Activated CD4-positive, alpha-beta T cell treated with anti-CD3 and anti-CD28 coated beads, Interleukin-2, amount 50 U/mL, for 48 hours (primary cell): ENCODE data around the gene STK39.
"Not testable (repeated sequence)": the region's sequence is repeated elsewhere in the genome, so short reads cannot be mapped to it uniquely, and the experiment has no call there.

ENCODE experiments used
- DNase-seq, 2 experiments: peaks; one replicate each; pipeline ENCODE4 v3.0.0-alpha.2; 2020

The STK39 gene

DNA sequence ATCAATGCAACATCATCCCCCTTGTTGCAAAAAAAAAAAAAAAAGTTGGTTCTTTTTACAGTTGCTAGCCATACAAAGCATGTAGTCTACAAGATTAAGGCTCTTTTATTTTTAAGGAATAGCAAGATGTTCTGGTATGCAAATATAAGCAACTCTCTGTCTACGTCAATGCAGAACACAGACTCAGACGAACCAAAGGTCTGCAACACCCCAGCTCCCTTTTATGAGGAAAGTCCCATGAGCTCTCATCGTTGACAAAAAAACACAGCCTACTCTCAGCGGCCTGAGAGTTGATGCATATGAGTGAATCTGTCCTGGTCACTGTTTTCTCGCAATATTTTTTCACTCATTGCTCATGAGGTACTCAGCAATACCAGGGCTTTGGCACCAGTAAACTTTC is 112.9 kb downstream of the STK39 start:
- no peak for DNase-seq

GRCh38 chr2:168132389-168132788 is 115.0 kb downstream of the STK39 start:
- DNase-seq: no peak

DNA sequence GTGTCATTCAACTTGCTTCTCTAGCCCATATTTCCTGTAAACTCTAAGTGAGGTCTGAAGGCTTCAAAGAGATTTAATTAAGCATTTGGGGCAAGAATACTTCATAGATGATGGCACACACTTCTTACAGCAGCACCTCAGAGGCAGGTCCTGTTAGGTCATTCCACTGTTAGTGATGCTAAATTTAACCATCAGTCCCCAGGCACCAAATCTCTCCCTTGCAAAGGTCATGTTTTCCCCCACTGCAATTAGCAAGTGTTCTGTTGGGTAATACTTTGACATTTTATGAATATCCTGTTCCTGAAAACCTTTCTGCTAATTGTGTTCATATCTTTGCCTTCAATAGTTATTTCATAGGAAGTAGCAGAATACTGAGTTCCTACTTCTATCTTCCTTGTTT is 117.0 kb downstream of the STK39 start:
- no peak for DNase-seq

GRCh38 chr2:168127371-168127770 is 120.0 kb downstream of the STK39 start:
- DNase-seq: no peak

DNA sequence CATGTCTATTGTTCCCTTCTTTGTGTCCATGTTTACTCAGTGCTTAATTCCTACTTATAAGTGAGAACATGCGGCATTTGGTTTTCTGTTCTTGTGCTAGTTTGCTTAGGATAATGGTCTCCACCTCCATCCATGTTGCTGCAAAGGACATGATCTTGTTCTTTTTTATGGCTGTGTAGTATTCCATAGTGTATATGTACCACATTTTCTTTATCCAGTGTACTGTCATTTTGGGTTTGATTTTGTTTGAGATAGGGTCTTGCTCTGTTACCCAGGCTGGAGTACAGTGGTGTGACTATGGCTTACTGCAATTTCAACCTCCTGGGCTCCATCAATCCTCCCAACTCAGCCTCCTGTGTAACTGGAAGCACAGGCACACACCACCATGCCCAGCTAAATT is 125.2 kb downstream of the STK39 start:
- DNase-seq: not testable (repeated sequence)

DNA sequence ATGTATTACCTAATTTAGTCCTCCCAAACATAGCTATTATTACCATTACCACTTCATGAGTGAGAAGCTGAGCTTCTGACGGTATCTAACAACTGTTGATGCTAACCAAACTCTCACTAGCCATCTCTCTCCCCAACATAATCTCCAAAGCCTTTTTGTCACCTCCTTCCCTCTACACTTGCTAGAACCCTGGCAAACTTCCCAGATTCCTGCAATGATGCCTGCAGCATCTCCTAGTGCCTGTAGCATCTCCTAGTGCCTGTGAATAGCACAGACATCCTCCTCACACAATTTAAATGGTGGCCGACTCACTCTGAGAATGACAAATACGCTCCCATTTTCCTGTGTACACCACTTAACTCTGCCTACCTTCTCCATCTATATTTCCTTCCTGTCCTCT is 126.7 kb downstream of the STK39 start:
- DNase-seq: no peak

GRCh38 chr2:168120310-168120709 is 127.1 kb downstream of the STK39 start:
- no peak for DNase-seq

DNA sequence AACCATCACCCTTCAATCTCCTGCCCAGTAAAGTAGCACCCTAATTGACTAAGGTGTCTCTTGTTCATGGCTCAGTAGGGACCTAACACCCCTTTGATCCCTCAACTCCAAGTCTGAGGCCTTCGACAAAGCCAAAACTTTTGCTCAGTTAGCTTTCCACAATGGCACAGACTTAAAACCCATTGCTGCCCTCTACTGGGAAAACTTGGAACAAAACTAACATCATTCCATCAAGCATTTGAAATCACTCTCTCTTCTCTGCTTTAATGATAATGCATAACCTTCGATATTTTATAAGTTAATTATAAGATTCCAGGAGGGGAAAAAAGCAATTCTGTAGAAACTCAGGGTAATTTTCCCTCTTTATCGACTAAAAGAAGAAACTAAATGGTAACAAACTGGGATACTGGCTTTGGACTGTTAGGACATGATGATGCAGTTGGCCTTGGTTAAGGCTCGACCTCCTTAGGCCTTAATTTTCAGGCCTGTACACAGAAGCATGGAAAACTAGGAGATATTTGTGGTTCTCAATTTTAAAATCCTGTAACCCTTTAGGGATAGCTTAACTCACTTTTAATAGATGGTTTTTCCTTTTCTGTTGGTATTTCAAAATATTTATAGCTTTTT is 127.8 kb downstream of the STK39 start:
- DNase-seq: no peak

- no peak for DNase-seq
Observed at GRCh38 chr2:168118733-168119514, 128.5 kb downstream of the STK39 start.

DNA sequence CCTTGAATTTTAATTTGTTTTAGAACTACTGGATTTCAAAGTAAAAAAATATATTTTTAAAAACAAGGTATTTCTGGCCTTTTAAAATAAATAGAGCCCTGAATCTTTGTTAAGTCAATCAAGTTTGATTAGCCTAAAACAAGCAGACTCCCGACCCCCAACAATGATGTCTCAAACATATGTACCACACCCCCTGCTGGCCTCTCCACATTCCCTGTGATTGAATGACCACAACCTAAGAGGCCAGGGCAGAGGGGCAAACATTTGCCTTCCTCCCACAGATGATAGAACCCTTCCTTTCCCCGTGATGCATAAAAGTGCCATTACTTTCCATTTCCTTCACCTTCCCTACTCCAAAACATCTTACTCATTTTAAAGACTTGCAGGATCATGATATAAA is 130.9 kb downstream of the STK39 start:
- DNase-seq: no peak

DNA sequence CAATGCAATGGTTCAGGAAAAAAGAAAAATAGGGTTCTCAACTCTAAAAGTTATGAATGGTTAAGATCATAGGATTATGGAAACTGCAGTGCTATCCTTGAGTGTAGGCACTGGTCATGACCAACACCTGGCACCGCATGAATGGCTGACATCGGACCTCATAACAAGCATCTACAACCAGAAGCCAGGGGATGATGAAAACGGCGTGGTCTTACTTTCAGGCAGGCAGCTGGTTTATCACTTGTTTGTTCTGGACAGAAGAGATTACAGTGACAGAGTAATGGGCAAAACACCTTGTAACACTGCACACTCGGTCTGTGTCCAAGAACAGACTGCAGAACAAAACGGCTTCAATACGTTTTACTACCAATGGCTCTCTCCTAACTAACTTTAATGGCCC is 132.8 kb downstream of the STK39 start:
- no peak for DNase-seq

DNA sequence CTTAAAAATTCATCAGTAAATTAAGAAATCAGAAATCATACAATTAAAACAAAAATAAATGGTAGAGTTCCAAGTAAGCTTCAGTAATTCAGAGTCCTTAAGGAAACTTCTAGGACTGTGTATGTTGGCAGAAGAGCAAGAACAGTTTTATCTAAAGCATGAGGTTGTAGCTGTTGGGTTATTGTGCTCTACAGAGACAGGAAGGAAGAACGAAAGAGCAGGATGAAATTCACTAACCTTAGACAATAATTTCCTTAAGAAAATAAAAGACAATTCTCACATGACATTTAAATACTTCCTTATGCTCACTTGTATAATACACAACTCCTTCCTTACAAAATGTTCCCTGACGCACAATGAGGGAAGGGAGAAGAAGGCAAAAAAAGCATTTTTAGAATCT is 133.4 kb downstream of the STK39 start:
- DNase-seq: no peak

- no peak for DNase-seq
Observed at GRCh38 chr2:168107322-168107721, 140.1 kb downstream of the STK39 start.

DNA sequence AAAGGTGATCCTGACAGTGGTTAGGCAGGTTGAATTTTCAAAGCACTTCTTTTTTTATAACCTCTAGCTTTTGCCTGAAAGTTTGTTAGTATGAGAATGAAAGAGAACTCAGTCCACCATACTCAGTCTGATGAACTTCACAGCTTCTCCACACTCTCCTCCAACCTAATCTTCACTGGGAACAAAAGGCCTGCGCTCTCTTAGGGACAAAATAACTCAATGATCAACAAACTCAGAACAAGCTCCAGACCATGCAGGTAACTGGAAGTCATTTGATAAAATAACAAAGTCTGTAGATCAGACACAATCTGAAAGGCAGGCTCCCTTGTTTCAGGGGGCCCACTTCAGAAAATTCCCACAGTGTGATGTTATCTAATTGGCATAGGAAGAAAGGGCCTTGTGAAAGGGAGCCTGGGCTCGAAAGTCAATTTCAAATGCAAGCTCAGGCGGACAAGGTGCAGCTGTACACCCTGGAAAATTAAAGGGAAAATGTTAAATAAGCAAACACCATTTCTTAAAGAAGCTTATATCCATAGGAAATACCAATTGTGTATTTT is 142.2 kb downstream of the STK39 start:
- no peak for DNase-seq

DNA sequence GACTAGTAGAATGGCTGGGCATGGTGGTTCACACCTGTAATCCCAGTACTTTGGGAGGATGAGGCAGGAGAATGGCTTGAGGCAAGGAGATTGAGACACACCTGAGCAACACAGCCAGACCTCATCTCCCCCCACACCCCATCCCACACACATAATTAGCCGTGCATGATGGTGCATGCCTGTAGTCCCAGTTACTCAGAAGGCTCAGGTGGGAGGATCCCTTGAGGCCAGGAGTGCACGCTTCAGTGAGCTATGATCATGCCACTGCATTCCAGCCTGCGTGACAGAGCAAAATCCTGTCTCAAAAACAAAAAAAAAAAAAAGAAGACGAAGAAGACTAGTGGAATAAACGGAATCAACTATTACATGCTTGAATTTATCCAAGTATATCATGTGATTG is 150.0 kb downstream of the STK39 start:
- DNase-seq: no peak

- DNase-seq: no peak
Observed at GRCh38 chr2:168096158-168096557, 151.2 kb downstream of the STK39 start.

DNA sequence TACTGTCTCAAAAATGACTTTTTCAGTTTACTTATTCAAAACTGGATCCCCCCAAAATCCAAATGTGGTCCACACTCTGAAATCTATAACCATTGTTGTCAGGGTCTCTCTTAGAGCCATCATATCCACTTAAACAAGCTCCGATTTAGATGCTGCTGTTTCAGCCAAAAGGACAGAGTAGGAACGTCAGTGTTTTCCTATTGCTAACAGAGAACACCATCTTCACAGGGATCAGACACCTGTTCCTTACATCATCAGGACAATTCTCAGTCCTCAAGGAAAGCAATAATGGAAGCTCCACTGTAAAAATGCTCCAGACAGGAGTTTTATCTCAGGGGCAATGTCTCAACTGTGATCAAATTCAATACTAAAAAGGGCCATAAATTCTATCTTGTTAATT is 155.4 kb downstream of the STK39 start:
- no peak for DNase-seq

- DNase-seq: no peak
Observed at GRCh38 chr2:168090366-168091135, 156.8 kb downstream of the STK39 start.

DNA sequence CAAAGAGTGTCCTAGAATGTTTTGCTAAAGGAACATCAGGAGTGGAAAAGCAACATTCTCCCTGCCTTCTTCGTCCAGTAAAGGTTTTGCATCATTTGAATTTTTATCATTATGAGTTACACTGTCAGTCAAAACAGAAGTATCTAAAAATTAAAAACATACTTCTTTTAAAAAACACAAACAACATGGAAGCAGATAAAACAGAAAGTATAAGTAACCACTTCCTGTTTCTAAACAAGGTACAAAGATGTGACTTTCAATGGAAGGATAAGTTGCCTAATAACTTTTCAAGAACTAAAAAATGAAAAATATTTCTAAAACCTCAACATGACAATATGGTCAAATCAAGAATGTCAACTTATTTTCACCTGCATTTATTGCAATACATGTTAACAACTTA is 158.2 kb downstream of the STK39 start:
- DNase-seq: no peak

GRCh38 chr2:168087401-168087800 is 160.0 kb downstream of the STK39 start:
- DNase-seq: no peak

DNA sequence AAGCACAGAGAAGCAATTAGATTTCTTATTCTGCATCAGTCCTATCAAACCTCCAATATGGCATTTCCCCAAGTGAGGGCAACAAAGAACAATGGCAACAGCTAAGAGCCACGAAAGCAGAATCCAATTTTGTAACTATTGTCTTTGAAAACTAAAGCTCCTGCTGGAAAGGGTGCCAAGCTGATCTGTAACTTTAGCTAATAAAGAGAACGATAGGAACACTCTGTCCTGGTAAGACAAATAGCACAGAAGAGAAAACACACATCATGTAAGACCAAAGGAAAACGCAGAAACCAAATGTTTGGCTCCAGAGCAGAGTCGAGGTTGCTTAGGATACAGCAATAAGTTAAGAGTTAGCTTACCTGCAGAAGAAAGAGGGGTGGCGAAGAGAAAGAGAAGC is 160.5 kb downstream of the STK39 start:
- DNase-seq: no peak

DNA sequence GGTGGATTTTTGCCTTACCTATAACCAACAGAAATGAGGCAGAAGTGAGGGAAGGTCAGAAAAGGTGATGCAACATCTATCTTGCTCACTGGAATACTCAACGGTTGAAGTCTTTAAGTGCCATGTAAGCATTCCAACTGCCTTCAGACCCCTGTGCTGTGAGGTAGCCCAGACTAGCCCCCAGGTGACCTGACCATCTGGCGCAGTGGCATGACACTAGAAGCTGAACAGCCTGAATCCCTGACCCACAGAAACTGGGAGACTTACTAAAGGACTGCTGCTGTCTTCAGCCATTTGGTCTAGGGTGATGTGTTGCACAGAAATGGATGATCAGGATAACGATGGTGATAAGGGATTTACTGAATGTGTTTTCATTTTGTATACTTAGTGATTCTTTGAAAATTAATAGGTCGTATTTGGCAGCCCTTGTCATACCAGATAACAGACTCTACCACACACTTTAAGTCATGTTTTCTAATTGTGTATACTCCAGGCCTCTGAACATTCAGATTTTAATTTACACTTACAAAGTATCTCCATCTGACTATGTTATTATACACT is 161.5 kb downstream of the STK39 start:
- no peak for DNase-seq

DNA sequence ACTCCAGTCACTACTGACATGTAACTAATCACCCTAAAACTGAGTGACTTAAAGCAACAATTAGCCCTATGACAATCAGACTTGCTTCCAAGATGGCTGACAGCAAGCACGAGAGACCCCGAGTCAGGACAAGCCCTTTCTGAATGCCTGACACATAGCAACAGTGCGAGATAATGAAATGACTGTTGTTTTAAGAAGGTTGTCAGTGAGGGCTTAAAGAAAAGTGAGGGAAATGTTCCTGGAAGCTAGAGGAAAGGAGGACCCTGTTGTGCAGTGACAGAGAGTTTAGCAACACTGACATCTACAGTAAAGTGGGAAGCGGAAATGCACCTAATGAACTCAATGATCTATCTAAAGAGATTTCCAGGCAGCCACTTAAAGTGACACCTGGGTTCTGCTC is 163.1 kb downstream of the STK39 start:
- DNase-seq: no peak
